Liver (tissue), 9 donors: ENCODE results near the gene KLHDC7B. TPM values are rescaled to one million over a fixed set of nuclear protein-coding genes. Genes with fewer than 3 reads are reported as not detected.

Source experiments
- DNase-seq: peaks from one replicate; pipeline ENCODE4 v3.0.0-alpha.2; 2017; ENCODE audit warnings: low spot score
- H3K27ac ChIP-seq, 2 donors: one replicate each; pipeline ENCODE4 v1.7.0; 2013; ENCODE audit warnings: inconsistent platforms in 2 of 2, low read length in 2 of 2, control low read depth in 1 of 2, low read depth in 1 of 2, mild to moderate bottlenecking in 1 of 2
- H3K27me3 ChIP-seq, 4 donors: one replicate each; pipeline versions ENCODE4 v1.6.1 to v1.7.0; 2013; ENCODE audit warnings: low read length in 3 of 4, inconsistent platforms in 1 of 4, mild to moderate bottlenecking in 1 of 4, moderate library complexity in 1 of 4; ENCODE audit not compliant: control insufficient read depth in 4 of 4, insufficient read depth in 4 of 4
- H3K36me3 ChIP-seq, 4 donors: one replicate each; pipeline versions ENCODE4 v1.6.1 to v1.7.0; 2013; ENCODE audit warnings: low read length in 3 of 4, mild to moderate bottlenecking in 3 of 4, low read depth in 1 of 4, moderate library complexity in 1 of 4; ENCODE audit not compliant: control insufficient read depth in 4 of 4, insufficient read depth in 3 of 4
- H3K4me1 ChIP-seq, 4 donors: one replicate each; pipeline versions ENCODE4 v1.6.1 to v1.7.0; 2013; ENCODE audit warnings: low read length in 3 of 4, mild to moderate bottlenecking in 3 of 4, moderate library complexity in 1 of 4; ENCODE audit not compliant: control insufficient read depth in 4 of 4, insufficient read depth in 4 of 4
- H3K4me3 ChIP-seq, 3 donors: one replicate each; pipeline versions ENCODE4 v1.6.1 to v1.7.0; 2013; ENCODE audit warnings: low read length in 3 of 3, control low read depth in 1 of 3, low read depth in 1 of 3, mild to moderate bottlenecking in 1 of 3
- H3K9ac ChIP-seq, 2 donors: one replicate each; pipeline ENCODE4 v1.7.0; 2013; ENCODE audit warnings: low read length in 2 of 2, mild to moderate bottlenecking in 2 of 2, moderate library complexity in 2 of 2, control low read depth in 1 of 2, low read depth in 1 of 2
- H3K9me3 ChIP-seq, 4 donors: one replicate each; pipeline versions ENCODE4 v1.6.1 to v1.7.0; 2013; ENCODE audit warnings: low read length in 3 of 4; ENCODE audit not compliant: control insufficient read depth in 4 of 4
- ATF3 ChIP-seq: IDR thresholded peaks from 2 replicates; pipeline ENCODE4 v1.6.1; 2016; ENCODE audit warnings: antibody characterized with exemption
- CTCF ChIP-seq: fragments of 150-350 bp; IDR thresholded peaks from 2 replicates; pipeline ENCODE4 v1.5.1; 2017; ENCODE audit warnings: improper control_type of control experiment, low read depth, low read length; ENCODE audit not compliant: missing input control
- FOXA2 ChIP-seq: IDR thresholded peaks from 2 replicates; pipeline ENCODE4 v1.6.1; 2016; ENCODE audit warnings: antibody characterized with exemption
- GABPA ChIP-seq, 2 donors: IDR thresholded peaks in 1 of 2; conservative IDR thresholded peaks in 1 of 2; 2 replicates each; pipeline ENCODE4 v1.6.1; 2016; ENCODE audit warnings: antibody characterized with exemption in 2 of 2, mild to moderate bottlenecking in 1 of 2, moderate library complexity in 1 of 2
- HNF4A ChIP-seq, 2 donors: conservative IDR thresholded peaks; 2 replicates each; pipeline ENCODE4 v1.6.1; 2016; ENCODE audit warnings: antibody characterized with exemption in 2 of 2, mild to moderate bottlenecking in 2 of 2
- HNF4G ChIP-seq: IDR thresholded peaks from 2 replicates; pipeline ENCODE4 v1.6.1; 2016; ENCODE audit warnings: antibody characterized with exemption
- NR2F2 ChIP-seq: IDR thresholded peaks from 2 replicates; pipeline ENCODE4 v1.6.1; 2016; ENCODE audit warnings: antibody characterized with exemption
- RXRA ChIP-seq, 2 donors: IDR thresholded peaks; 2 replicates each; pipeline ENCODE4 v1.6.1; 2017 to 2018; ENCODE audit warnings: antibody characterized with exemption in 2 of 2, mild to moderate bottlenecking in 1 of 2
- YY1 ChIP-seq: IDR thresholded peaks from 2 replicates; pipeline ENCODE4 v1.6.1; 2016; ENCODE audit warnings: antibody characterized with exemption, mild to moderate bottlenecking
- WGBS: extraction: QIAGEN DNeasy Blood & Tissue Kit; methylation state at CpG from one replicate; pipeline ENCODE4 v1.1.7; 2013; 5-methylcytosine and 5-hydroxymethylcytosine counted together
- polyA plus RNA-seq, 2 donors: library from polyadenylated mRNA; stranded (reverse) in 1 of 2; unstranded in 1 of 2; fragments of 200-250 nt in 1 of 2; fragments of >200 nt in 1 of 2; fragmentation: Nextera tagmentation in 1 of 2; extraction: Ambion mirVana in 1 of 2; gene quantifications; one replicate each; pipeline versions ENCODE4 v1.2.1 to v1.2.3, GENCODE V29; 2013 to 2015
- total RNA-seq, 2 donors: library from RNA; depleted of rRNA; stranded (reverse); fragments of >200 nt; gene quantifications; one replicate each; pipeline ENCODE4 v1.2.3, GENCODE V29; 2014
- donor health status: healthy.
- donor health status: healthy.
- donor health status: healthy.
- donor health status: healthy.
- donor health status: healthy.

Gene KLHDC7B
- total and polyA plus RNA-seq, 4 donors: 0.08 to 0.16 (median 0.08) TPM; not detected in 1

- Histone ChIP-seq H3K27ac (peak overlapping the region; percentile 92 to 96), H3K9ac (peak overlapping the region; percentile 17 to 59), H3K4me3 (peak overlapping the region; percentile 44 to 77 (median 73)), H3K36me3 (peaks cover 9 to 25% (median 11%) of the 10 kb centered on the region in 4 donors), H3K4me1 (peaks cover 13 to 61% (median 31%) of the 10 kb centered on the region in 4 donors), H3K9me3 (no peaks in the 10 kb centered on the region), H3K27me3 (no peaks in the 10 kb centered on the region)
- under 1% methylated on average over 77 of the region's 77 CpGs for WGBS
- peak; percentile 51 for TF ChIP-seq CTCF
- no peak for TF ChIP-seq ATF3
- no peak for TF ChIP-seq HNF4G
- DNase-seq: peak; percentile 78
Observed at GRCh38 chr22:50526108-50526833, 19.4 kb upstream of the KLHDC7B start.

GRCh38 chr22:50526834-50527801 is 18.6 kb upstream of the KLHDC7B start:
- peak overlapping the region in 1 of 2 donors; percentile 59 for H3K9ac ChIP-seq
- H3K27ac ChIP-seq: peak overlapping the region; percentile 92 to 96
- peaks cover 7 to 17% (median 10%) of the 10 kb centered on the region in 4 donors for H3K36me3 ChIP-seq
- peak overlapping the region; percentile 20 to 77 (median 73) for H3K4me3 ChIP-seq
- WGBS: 43% methylated on average over 29 of the region's 29 CpGs
- no peaks in the 10 kb centered on the region for H3K27me3 ChIP-seq
- DNase-seq: peak; percentile 56
- no peaks in the 10 kb centered on the region for H3K9me3 ChIP-seq
- peaks cover 13 to 62% (median 31%) of the 10 kb centered on the region in 4 donors for H3K4me1 ChIP-seq
- TF ChIP-seq RXRA (IDR thresholded peaks at IDR 0.05): peak; percentile 66 to 69
- peak; percentile 45 for TF ChIP-seq YY1
- TF ChIP-seq GABPA (IDR thresholded peaks at IDR 0.05 in 1 of 2, conservative IDR thresholded peaks at IDR 0.05 in 1 of 2): no peak
- TF ChIP-seq HNF4A (conservative IDR thresholded peaks at IDR 0.05): peak; percentile 21 to 47

GRCh38 chr22:50527921-50528681 is 17.6 kb upstream of the KLHDC7B start:
- H3K36me3 ChIP-seq: peaks cover 5 to 7% (median 5%) of the 10 kb centered on the region in 4 donors
- peak overlapping the region; percentile 92 to 98 for H3K27ac ChIP-seq
- H3K4me3 ChIP-seq: no peak overlapping the region
- H3K9ac ChIP-seq: no peak overlapping the region
- H3K27me3 ChIP-seq: no peaks in the 10 kb centered on the region
- WGBS: 88% methylated on average over 18 of the region's 18 CpGs
- no peaks in the 10 kb centered on the region for H3K9me3 ChIP-seq
- TF ChIP-seq NR2F2: peak; percentile 38
- no peak for TF ChIP-seq FOXA2
- peaks cover 13 to 64% (median 33%) of the 10 kb centered on the region in 4 donors for H3K4me1 ChIP-seq
- DNase-seq: no peak
